Sigmoid colon (tissue), 4 donors: Measurements from ENCODE around the gene BCL7A.

Experiments used
- CTCF ChIP-seq, 4 experiments: fragments of 450-650 bp in 3 of 4; fragments of 200-600 bp in 1 of 4; IDR thresholded peaks; one replicate each; pipeline ENCODE4 v1.5.1; 2016 to 2019; ENCODE audit warnings: antibody characterized with exemption in 4 of 4, mild to moderate bottlenecking in 3 of 4, moderate library complexity in 2 of 4
- EP300 ChIP-seq, 4 donors: sonication (generic); formaldehyde crosslinking; IDR thresholded peaks; one replicate each; pipeline ENCODE4 v1.6.1; 2017; ENCODE audit warnings: antibody characterized with exemption in 4 of 4
- POLR2A ChIP-seq, 2 donors: fragments of 450-650 bp; IDR thresholded peaks; one replicate each; pipeline ENCODE4 v1.6.1; 2016; ENCODE audit warnings: antibody characterized with exemption in 2 of 2, mild to moderate bottlenecking in 2 of 2, moderate library complexity in 2 of 2
- POLR2AphosphoS5 ChIP-seq, 4 donors: sonication (generic); formaldehyde crosslinking; IDR thresholded peaks; one replicate each; pipeline ENCODE4 v1.6.1; 2017; ENCODE audit warnings: antibody characterized with exemption in 4 of 4

- TF ChIP-seq CTCF (IDR thresholded peaks at IDR 0.05), result no peak
- TF ChIP-seq POLR2A (IDR thresholded peaks at IDR 0.05), result no peak
- TF ChIP-seq EP300 (IDR thresholded peaks at IDR 0.05), result peak in 3 of 4 donors; percentile 19 to 39 (median 26)
- TF ChIP-seq POLR2AphosphoS5 (IDR thresholded peaks at IDR 0.05), result peak; percentile 62 to 84 (median 75)
Measured at GRCh38 chr12:122090759-122091515, 69.3 kb downstream of the BCL7A start.
